Measurements from ENCODE around the gene SLC51B.
"Not testable (repeated sequence)": the region's sequence is repeated elsewhere in the genome, so short reads cannot be mapped to it uniquely, and the experiment has no call there.

The SLC51B gene

DNA sequence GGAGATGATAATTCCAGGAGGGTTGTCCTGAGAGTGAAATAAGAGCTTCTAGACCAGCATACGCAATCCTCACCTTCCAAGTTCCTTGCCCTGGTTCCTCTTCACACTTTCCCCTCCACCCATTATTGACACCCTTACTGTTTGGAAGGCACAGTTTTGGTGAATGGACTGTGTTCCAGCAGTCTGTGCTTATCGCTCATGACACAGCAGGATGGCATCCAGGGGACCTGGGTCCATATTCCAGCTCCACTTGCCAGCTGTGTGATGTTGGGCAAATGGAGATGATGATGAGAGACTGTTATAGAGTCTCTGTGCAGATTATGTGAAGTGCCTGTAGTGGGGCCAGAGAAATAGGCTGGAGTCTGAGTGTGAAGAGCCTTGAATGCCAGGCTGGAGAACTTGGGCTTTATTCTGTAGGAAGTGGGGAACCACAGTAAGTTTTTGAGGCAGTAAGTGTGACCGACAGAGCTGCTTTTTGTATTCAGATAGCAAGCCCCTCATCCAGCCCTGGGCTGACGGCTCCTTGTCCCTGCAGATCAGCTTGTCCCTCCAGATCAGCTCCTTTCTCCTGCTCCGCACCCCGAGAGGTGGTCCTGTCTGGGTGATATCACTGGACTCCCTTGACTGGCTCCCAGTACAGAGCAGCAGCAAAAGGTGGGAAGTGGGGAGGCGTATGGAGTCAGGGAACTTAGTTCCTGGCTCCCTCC is 39.5 kb downstream of the SLC51B start:
- Mint-ChIP-seq H3K4me1 (peaks cover 19% of the 10 kb centered on the region), H3K9me3 (no peaks in the 10 kb centered on the region), H3K27ac (no peak overlapping the region), H3K27me3 (no peaks in the 10 kb centered on the region), H3K4me3 (no peak overlapping the region), H3K36me3 (no peaks in the 10 kb centered on the region)

GRCh38 chr15:65085207-65085753 is 40.1 kb downstream of the SLC51B start:
- Mint-ChIP-seq H3K27ac (no peak overlapping the region), H3K9me3 (no peaks in the 10 kb centered on the region), H3K36me3 (no peaks in the 10 kb centered on the region), H3K4me1 (peaks cover 19% of the 10 kb centered on the region), H3K4me3 (no peak overlapping the region), H3K27me3 (no peaks in the 10 kb centered on the region)

DNA sequence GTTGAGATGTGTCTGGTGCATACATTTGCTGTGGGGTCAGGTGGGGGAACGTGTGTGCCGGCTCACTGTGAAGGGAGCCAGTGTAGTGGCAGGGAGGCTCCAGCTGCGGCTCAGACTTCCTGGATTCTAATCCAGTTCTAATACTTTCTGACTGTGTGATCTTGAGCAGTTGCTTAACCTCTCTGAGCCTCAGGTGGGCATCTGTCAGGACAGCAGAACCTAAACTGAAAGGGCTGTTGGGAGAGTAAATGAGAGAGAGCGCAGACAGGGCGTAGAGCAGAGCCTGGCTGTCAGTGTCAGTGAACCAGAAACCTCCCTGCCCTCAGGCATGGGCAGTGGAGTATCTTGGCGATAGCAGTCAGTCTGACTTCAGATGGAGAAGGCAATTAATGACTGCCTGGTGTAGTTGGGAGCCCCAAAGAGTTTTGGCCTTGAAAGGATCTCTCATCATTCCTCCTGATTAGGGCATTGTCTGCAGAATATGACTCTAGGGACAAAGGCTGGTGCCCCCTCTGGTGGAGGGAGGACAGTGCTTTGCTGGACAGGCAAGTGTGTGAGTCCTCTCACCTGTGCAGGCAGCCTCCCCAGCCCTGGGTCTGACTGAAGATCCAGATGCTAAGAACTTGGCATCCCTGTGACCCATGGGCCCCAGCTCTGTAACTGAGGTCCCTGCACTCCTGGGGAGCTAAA is 40.9 kb downstream of the SLC51B start:
- no peak overlapping the region for H3K27ac Mint-ChIP-seq

GRCh38 chr15:65086680-65087111 is 41.5 kb downstream of the SLC51B start:
- H3K36me3 Mint-ChIP-seq, result no peaks in the 10 kb centered on the region

More for the DNA sequence above, 40.9 kb downstream of the SLC51B start:
- Mint-ChIP-seq H3K36me3 (no peaks in the 10 kb centered on the region), H3K4me3 (no peak overlapping the region), H3K9me3 (no peaks in the 10 kb centered on the region), H3K4me1 (peaks cover 16% of the 10 kb centered on the region), H3K27me3 (no peaks in the 10 kb centered on the region)

DNA sequence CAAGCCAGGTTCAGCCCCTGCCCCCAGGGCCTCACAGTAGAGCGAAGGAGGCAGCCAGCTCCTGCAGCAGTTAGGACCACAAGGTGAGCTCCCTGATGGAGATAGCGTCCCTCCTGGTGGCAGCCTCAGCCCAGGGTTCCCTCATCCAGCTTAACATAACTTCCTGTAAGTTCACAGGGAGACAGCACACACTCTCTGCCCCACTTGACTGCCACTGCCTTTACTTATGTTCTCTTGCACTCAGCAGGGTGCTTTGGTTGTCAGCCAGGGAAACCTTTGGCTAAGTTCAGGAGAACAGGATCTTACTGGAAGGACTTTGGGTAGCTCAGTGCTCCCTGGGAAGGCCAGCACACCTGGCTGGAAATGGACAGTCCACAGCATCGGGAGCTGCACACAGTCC is 42.2 kb downstream of the SLC51B start:
- Mint-ChIP-seq H3K4me3 (no peak overlapping the region), H3K27ac (no peak overlapping the region), H3K27me3 (no peaks in the 10 kb centered on the region), H3K36me3 (no peaks in the 10 kb centered on the region), H3K9me3 (no peaks in the 10 kb centered on the region), H3K4me1 (peaks cover 6% of the 10 kb centered on the region)

More at GRCh38 chr15:65086680-65087111, 41.5 kb downstream of the SLC51B start:
- Mint-ChIP-seq H3K4me3 (no peak overlapping the region), H3K4me1 (peaks cover 14% of the 10 kb centered on the region), H3K9me3 (no peaks in the 10 kb centered on the region), H3K27ac (no peak overlapping the region), H3K27me3 (no peaks in the 10 kb centered on the region)

- H3K4me1 Mint-ChIP-seq, result peaks cover under 1% of the 10 kb centered on the region
- no peaks in the 10 kb centered on the region for H3K36me3 Mint-ChIP-seq
Measured at GRCh38 chr15:65087873-65088642, 42.9 kb downstream of the SLC51B start.

GRCh38 chr15:65088643-65089021 is 43.4 kb downstream of the SLC51B start:
- no peaks in the 10 kb centered on the region for H3K4me1 Mint-ChIP-seq
- no peaks in the 10 kb centered on the region for H3K9me3 Mint-ChIP-seq
- H3K4me3 Mint-ChIP-seq, result no peak overlapping the region
- no peaks in the 10 kb centered on the region for H3K27me3 Mint-ChIP-seq
- H3K27ac Mint-ChIP-seq, result no peak overlapping the region
- no peaks in the 10 kb centered on the region for H3K36me3 Mint-ChIP-seq

More at GRCh38 chr15:65087873-65088642, 42.9 kb downstream of the SLC51B start:
- Mint-ChIP-seq H3K4me3 (no peak overlapping the region), H3K9me3 (no peaks in the 10 kb centered on the region), H3K27ac (no peak overlapping the region), H3K27me3 (no peaks in the 10 kb centered on the region)

DNA sequence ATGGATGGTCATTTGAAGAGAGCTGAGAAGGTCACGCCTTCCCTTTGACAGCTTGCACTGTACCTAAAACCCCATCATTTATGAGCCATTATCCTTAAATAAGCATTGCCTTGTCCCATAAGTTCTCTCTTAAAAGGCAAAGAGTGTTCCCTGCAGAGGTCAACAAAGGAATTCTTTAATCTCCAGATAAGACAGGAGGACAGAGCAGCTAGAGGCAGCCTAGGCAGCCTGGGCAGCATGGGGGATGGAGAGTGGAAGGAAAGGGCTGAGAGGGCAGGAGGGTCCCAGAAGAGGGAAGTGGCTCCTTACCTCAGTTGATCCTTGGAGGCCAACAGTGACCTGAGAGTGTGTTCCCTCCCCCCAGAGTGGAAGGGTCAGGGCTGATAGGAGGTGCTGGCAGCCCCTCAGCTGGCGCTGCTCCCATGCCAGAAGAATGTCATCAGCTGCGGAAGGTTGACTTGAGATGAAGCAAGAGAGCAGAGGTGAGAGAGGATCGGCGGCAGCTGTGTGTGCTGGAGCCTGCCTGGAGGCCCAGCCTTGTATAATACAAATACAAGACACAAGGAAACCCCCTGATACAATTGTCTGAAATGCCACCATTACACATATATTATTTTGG is 44.1 kb downstream of the SLC51B start:
- H3K4me3 Mint-ChIP-seq, result no peak overlapping the region
- no peaks in the 10 kb centered on the region for H3K36me3 Mint-ChIP-seq
- no peaks in the 10 kb centered on the region for H3K9me3 Mint-ChIP-seq
- H3K27ac Mint-ChIP-seq, result no peak overlapping the region
- H3K27me3 Mint-ChIP-seq, result no peaks in the 10 kb centered on the region
- no peaks in the 10 kb centered on the region for H3K4me1 Mint-ChIP-seq

- H3K27ac Mint-ChIP-seq, result no peak overlapping the region
- H3K27me3 Mint-ChIP-seq, result no peaks in the 10 kb centered on the region
- no peaks in the 10 kb centered on the region for H3K9me3 Mint-ChIP-seq
- H3K4me1 Mint-ChIP-seq, result no peaks in the 10 kb centered on the region
- H3K4me3 Mint-ChIP-seq, result no peak overlapping the region
- H3K36me3 Mint-ChIP-seq, result no peaks in the 10 kb centered on the region
Measured at GRCh38 chr15:65091946-65092770, 47.0 kb downstream of the SLC51B start.

GRCh38 chr15:65092911-65093792 is 48.0 kb downstream of the SLC51B start:
- Mint-ChIP-seq H3K4me3 (no peak overlapping the region), H3K36me3 (peaks cover 2% of the 10 kb centered on the region), H3K27me3 (no peaks in the 10 kb centered on the region), H3K27ac (no peak overlapping the region), H3K4me1 (no peaks in the 10 kb centered on the region), H3K9me3 (no peaks in the 10 kb centered on the region)

- not testable (repeated sequence) for H3K4me1 Mint-ChIP-seq, H3K27ac Mint-ChIP-seq, H3K27me3 Mint-ChIP-seq, H3K4me3 Mint-ChIP-seq, H3K9me3 Mint-ChIP-seq, H3K36me3 Mint-ChIP-seq
Measured at GRCh38 chr15:65093793-65094170, 48.6 kb downstream of the SLC51B start.

DNA sequence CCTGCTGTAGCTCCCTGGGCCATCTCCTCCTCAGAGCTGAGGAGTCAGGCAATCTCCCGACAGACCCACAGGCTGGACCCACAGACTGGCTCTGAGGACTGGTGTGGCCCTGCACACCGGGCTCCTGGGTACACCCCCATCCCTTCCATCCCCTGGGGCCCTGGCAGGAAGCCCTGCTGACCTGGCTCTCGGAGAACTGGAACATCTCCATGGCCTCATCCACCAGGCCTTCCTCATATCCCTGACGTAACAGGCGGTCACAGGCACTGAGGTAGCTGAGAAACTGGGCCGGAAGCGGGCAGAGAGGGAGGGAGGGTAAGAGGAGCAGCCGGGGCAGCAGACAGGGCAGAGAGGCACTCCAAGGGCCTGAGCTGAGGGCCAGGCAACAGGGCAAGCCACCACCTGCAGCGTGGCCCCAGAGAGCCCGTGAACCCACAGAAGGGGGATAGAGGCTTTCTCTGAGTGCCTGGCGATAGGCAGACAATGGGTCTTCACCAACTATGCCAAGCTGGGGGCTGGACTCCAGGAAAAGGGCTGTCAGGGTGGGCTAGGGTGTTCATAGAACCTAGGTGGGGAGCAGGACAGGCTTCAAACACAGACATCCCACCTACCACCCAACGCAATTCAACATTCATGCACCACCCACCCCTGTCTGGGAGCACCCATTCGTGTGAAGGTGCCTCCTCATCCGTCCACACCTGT is 49.3 kb downstream of the SLC51B start:
- Mint-ChIP-seq H3K9me3 (no peaks in the 10 kb centered on the region), H3K4me3 (no peak overlapping the region), H3K27ac (no peak overlapping the region), H3K36me3 (peaks cover 8% of the 10 kb centered on the region), H3K27me3 (no peaks in the 10 kb centered on the region), H3K4me1 (no peaks in the 10 kb centered on the region)

GRCh38 chr15:65095011-65095746 is 50.0 kb downstream of the SLC51B start:
- peaks cover 8% of the 10 kb centered on the region for H3K36me3 Mint-ChIP-seq
- H3K27ac Mint-ChIP-seq, result no peak overlapping the region
- H3K9me3 Mint-ChIP-seq, result no peaks in the 10 kb centered on the region
- no peaks in the 10 kb centered on the region for H3K27me3 Mint-ChIP-seq
- H3K4me3 Mint-ChIP-seq, result no peak overlapping the region
- no peaks in the 10 kb centered on the region for H3K4me1 Mint-ChIP-seq
